ENCODE data around the gene CHST4. TPM values are rescaled to one million over a fixed set of nuclear protein-coding genes. Genes with fewer than 3 reads are reported as not detected.

Gene CHST4
- total and polyA plus RNA-seq, 9 of the 15 experiments (the other 6 are each of a cell fraction or from before 2014, with no cell fraction given) = 0.07 TPM; not detected in 8

GRCh38 chr16:71484006-71484893 lies 42.0 kb upstream of the CHST4 start (continued):
- TF ChIP-seq SLC30A9 (CRISPR knock-in tag; IDR thresholded peaks at IDR 0.05) (no peak), MCM2 (IDR thresholded peaks at IDR 0.05; ENCODE audit: low read depth) (no peak), CHD7 (IDR thresholded peaks at IDR 0.05; ENCODE audit: low read depth, low read length) (no peak), FOXP1 (CRISPR knock-in tag; IDR thresholded peaks at IDR 0.05) (no peak), NFE2 (IDR thresholded peaks at IDR 0.05; ENCODE audit: low read depth) (no peak), STAT5B (CRISPR knock-in tag; IDR thresholded peaks at IDR 0.05) (no peak), THAP12 (CRISPR knock-in tag; IDR thresholded peaks at IDR 0.05) (peak; percentile 96)
- TF ChIP-seq, protein P1, sequence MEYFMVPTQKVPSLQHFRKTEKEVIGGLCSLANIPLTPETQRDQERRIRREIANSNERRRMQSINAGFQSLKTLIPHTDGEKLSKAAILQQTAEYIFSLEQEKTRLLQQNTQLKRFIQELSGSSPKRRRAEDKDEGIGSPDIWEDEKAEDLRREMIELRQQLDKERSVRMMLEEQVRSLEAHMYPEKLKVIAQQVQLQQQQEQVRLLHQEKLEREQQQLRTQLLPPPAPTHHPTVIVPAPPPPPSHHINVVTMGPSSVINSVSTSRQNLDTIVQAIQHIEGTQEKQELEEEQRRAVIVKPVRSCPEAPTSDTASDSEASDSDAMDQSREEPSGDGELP (CRISPR knock-in tag; IDR thresholded peaks at IDR 0.05; ENCODE audit: borderline replicate concordance) = peak; percentile 71; the same call in 1 of the 2 replicates

Measured in K562 (cell line).